GM21447 (cell line): Measurements from ENCODE around the gene FOXI1.
A peak's percentile ranks its signal among the peaks of the same experiment; 100 is the strongest.

Source experiments
- ATAC-seq: cut with Tn5 transposase; IDR thresholded peaks from one replicate; pipeline ENCODE4 v1.9.1; 2021; ENCODE audit not compliant: unreplicated experiment

FOXI1 gene

GRCh38 chr5:170149206-170149515 lies 43.5 kb downstream of the FOXI1 start:
- no peak for ATAC-seq

- ATAC-seq = no peak
Observed at GRCh38 chr5:170150713-170151096, 45.0 kb downstream of the FOXI1 start.

GRCh38 chr5:170151097-170151831 lies 45.6 kb downstream of the FOXI1 start:
- peak; percentile 76 for ATAC-seq

- ATAC-seq = no peak
Observed at GRCh38 chr5:170152767-170153166, 47.1 kb downstream of the FOXI1 start.

- ATAC-seq = no peak
Observed at GRCh38 chr5:170154297-170154696, 48.6 kb downstream of the FOXI1 start.

GRCh38 chr5:170154744-170155143 lies 49.0 kb downstream of the FOXI1 start:
- ATAC-seq = no peak

- no peak for ATAC-seq
Observed at GRCh38 chr5:170155771-170156170, 50.1 kb downstream of the FOXI1 start.

- no peak for ATAC-seq
Observed at GRCh38 chr5:170159101-170159698, 53.5 kb downstream of the FOXI1 start.
